ENCODE data around the gene PPP2R5E. TPM values are rescaled to one million over a fixed set of nuclear protein-coding genes. Genes with fewer than 3 reads are reported as not detected.

Gene PPP2R5E
- total RNA-seq, 2 experiments from 2014 or later = 30.0 to 32.5 TPM

DNA sequence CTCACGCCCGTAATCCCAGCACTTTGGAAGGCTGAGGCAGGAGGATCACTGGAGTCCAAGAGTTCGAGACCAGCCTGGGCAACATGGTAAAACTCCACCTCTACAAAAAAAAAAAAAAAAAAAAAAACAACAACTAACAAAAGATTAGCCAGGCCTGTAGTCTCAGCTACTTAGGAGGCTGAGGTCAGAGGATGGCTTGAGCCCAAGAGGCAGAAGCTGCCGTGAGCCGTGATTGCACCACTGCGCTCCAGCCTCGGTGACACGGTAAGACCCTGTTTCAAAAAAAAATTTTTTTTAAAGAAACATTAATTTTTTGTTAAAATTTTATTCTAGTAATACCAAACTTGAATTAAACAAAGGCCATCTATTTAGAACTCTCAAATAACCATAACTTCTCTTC, 77.8 kb downstream of the PPP2R5E start:
- peaks cover 35% of the 10 kb centered on the region for H3K4me1 Mint-ChIP-seq (ENCODE audit: low read depth)
- H3K36me3 Mint-ChIP-seq (ENCODE audit: low read depth) = peaks cover 6% of the 10 kb centered on the region
- H3K9me3 Mint-ChIP-seq = no peaks in the 10 kb centered on the region
- no peak overlapping the region for H3K4me3 Mint-ChIP-seq
- no peak overlapping the region for H3K27ac Mint-ChIP-seq
- CTCF ChIA-PET = no interaction called here
- intact Hi-C loops (cut with micrococcal nuclease) = no loop called here
- no peaks in the 10 kb centered on the region for H3K27me3 Mint-ChIP-seq (ENCODE audit: low read depth)
- no peak for DNase-seq

DNA sequence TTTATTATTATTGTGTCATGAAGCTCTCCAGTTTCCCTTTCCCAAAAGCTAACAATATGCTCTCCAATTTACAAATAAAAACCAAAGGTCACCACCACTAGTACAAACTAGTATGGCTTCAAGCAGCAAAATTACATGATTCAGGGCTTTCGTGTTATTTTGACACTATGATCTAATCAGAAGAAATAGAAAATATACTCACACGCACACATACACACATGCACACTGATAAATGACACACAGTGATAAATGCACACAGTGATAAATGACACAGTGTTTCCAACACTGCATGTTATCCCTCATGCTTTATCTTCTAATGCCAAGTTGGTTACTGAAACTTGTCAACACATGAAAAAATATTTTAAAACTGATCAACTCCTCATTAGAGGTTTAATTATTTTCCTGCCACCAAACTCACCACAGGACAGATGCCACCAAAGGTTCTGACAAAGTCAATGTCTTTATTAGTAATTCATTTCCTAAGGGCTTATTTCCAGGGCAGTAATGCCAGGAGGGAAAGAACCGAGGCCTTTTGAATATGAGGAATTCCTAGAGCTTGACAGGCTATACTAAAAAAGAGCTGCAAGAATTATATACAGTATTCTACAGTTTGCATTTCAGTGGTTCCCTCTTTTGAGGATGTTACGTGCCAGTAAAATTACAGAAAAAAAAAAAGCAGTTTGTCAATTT, 82.4 kb downstream of the PPP2R5E start:
- H3K27me3 Mint-ChIP-seq (ENCODE audit: low read depth) = no peaks in the 10 kb centered on the region
- H3K36me3 Mint-ChIP-seq (ENCODE audit: low read depth) = peaks cover 8% of the 10 kb centered on the region
- CTCF ChIA-PET = no interaction called here
- no peak overlapping the region for H3K4me3 Mint-ChIP-seq
- H3K9me3 Mint-ChIP-seq = no peaks in the 10 kb centered on the region
- DNase-seq = no peak
- intact Hi-C loops (cut with micrococcal nuclease) = no loop called here
- no peak overlapping the region for H3K27ac Mint-ChIP-seq
- H3K4me1 Mint-ChIP-seq (ENCODE audit: low read depth) = peaks cover 8% of the 10 kb centered on the region

DNA sequence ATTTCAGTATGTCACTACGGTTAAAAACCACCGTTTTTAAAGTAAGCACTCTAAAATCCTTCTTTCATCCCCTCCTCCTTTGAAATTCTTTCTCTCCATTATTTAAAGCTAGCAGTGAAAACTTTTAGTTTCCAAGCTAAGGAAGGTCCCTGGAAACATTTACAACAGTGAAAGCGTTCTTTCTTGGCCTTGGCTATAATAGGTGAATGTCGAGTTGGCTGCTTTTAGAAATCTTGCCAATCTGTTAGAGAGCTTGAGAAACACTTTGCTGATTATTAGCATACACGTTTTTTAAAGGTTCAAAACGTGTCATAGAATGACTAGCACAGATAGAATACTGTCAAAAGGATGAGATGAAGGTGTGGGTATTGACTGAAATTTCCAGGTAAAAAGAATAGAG, 83.4 kb downstream of the PPP2R5E start:
- CTCF ChIA-PET = interaction anchor here (1.1 kb wide), 1 partner anchor 18 kb away, joined by 4 read pairs; no protein-coding TSS in a partner anchor
- Mint-ChIP-seq H3K4me1 (ENCODE audit: low read depth) (peaks cover 8% of the 10 kb centered on the region), H3K27me3 (ENCODE audit: low read depth) (no peaks in the 10 kb centered on the region), H3K27ac (no peak overlapping the region), H3K9me3 (no peaks in the 10 kb centered on the region), H3K36me3 (ENCODE audit: low read depth) (peaks cover 8% of the 10 kb centered on the region), H3K4me3 (no peak overlapping the region)
- DNase-seq = no peak
- intact Hi-C loops (cut with micrococcal nuclease) = no loop called here

DNA sequence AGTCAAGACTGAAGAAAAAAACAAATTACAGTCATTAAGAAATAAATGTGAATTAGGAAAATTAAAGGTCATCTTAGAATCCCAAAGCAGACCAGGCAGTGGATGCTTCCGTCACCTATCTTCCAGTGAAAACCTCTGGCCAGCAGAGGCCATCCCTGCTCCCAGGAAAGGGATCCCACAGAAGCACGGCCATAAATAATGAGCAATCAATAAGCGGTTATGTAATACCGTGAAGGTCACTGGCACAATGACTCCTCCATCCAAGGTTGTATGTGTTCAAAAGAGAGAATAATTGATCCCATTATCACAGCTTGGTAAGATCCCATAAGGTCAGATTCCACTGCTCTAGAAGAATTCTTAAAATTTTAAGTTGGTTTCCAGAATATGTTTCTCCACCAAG, 85.7 kb downstream of the PPP2R5E start:
- DNase-seq = no peak
- no peaks in the 10 kb centered on the region for H3K9me3 Mint-ChIP-seq
- H3K4me1 Mint-ChIP-seq (ENCODE audit: low read depth) = peaks cover 10% of the 10 kb centered on the region
- no peak overlapping the region for H3K27ac Mint-ChIP-seq
- H3K4me3 Mint-ChIP-seq = no peak overlapping the region
- CTCF ChIA-PET = no interaction called here
- intact Hi-C loops (cut with micrococcal nuclease) = no loop called here
- peaks cover 12% of the 10 kb centered on the region for H3K36me3 Mint-ChIP-seq (ENCODE audit: low read depth)
- no peaks in the 10 kb centered on the region for H3K27me3 Mint-ChIP-seq (ENCODE audit: low read depth)

DNA sequence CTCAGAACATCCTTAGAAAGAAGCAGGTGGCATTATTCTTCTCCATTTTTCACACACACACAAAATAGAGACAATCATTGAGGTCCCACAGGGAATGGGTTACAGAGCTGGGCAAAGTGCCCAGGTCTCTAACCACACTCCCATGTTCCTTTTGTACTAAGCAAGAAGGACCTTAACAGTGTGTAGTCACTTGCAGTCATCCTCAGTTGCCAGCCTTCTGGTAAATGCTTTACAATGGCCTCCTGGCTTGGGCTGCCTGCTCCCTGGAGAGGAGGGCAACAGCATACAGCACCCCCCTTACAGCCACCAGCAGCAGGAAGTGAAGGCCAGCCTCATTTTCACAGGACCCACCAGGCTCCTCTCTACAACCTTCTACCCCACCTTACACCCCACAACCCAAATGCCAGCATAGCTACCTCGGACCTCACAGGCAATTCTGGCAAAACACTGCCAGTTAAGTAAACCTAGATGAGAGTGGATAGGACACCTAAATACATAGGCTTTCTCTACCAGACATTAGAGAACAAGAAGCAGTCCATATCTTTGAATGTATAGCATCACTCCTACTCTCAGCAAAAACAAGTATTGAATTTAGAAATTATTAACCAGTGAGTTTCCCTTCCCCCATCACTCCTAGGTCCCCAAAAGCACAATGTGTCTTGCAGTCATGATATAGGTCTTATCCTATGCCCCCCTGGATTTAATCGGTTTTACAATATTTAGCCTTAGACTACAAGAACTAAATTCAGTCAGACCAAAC, 88.1 kb downstream of the PPP2R5E start:
- peaks cover 21% of the 10 kb centered on the region for H3K36me3 Mint-ChIP-seq (ENCODE audit: low read depth)
- no peak overlapping the region for H3K4me3 Mint-ChIP-seq
- no peak overlapping the region for H3K27ac Mint-ChIP-seq
- H3K4me1 Mint-ChIP-seq (ENCODE audit: low read depth) = peaks cover 9% of the 10 kb centered on the region
- CTCF ChIA-PET = no interaction called here
- DNase-seq = no peak
- H3K9me3 Mint-ChIP-seq = no peaks in the 10 kb centered on the region
- H3K27me3 Mint-ChIP-seq (ENCODE audit: low read depth) = no peaks in the 10 kb centered on the region
- intact Hi-C loops (cut with micrococcal nuclease) = no loop called here

DNA sequence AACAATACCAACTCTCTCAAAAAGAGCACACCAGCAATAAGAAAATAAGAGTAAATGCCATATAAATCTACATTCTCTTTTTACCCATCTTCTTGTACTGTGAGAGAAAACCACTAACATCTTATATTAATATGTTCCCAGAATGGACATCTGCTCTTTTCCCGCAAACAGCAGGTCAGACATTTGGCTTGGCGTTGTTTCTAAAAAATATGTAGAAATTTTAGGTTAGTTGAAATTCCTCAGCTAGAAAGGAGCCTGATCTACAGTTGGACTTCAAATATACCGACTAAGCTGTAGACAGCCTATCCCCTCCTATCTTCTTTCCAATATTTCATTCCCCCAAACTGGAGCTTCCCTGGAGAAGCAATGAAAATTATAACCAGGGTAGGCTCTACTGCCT, 88.7 kb downstream of the PPP2R5E start:
- CTCF ChIA-PET = interaction anchor here (0.7 kb wide), 1 partner anchor 1692 kb away, joined by 4 read pairs; the partner anchor contains the start of gene SNAPC1
- peaks cover 21% of the 10 kb centered on the region for H3K36me3 Mint-ChIP-seq (ENCODE audit: low read depth)
- intact Hi-C loops (cut with micrococcal nuclease) = no loop called here
- peaks cover 9% of the 10 kb centered on the region for H3K4me1 Mint-ChIP-seq (ENCODE audit: low read depth)
- no peak overlapping the region for H3K4me3 Mint-ChIP-seq
- DNase-seq = no peak
- no peak overlapping the region for H3K27ac Mint-ChIP-seq
- H3K9me3 Mint-ChIP-seq = no peaks in the 10 kb centered on the region
- H3K27me3 Mint-ChIP-seq (ENCODE audit: low read depth) = no peaks in the 10 kb centered on the region

DNA sequence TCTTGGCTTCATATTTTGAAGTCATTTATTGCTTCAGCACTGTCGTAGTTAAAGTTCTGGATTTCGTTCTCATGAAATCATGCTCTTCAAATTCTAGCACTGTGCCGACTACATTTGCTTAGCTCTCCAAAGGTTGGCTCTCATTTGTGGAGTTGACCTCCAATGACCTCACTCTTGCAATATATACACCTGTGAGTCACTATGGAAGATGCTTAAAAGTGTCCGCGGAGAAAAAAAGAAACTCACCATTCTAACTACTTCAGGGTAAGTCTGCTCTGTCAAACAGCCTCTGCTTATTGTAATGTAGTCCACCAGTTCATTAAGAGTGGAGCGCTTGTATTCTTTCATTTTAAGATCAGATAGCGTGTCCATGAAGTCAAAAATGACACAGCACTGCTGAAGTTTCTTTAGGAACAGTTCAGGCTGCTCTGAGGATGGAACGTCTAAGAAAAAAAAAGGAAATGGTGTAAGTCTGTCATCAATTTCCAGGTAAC, 89.7 kb downstream of the PPP2R5E start:
- peaks cover 11% of the 10 kb centered on the region for H3K4me1 Mint-ChIP-seq (ENCODE audit: low read depth)
- no peak overlapping the region for H3K27ac Mint-ChIP-seq
- intact Hi-C loops (cut with micrococcal nuclease) = no loop called here
- no peak for DNase-seq
- peaks cover 21% of the 10 kb centered on the region for H3K36me3 Mint-ChIP-seq (ENCODE audit: low read depth)
- H3K27me3 Mint-ChIP-seq (ENCODE audit: low read depth) = no peaks in the 10 kb centered on the region
- no peak overlapping the region for H3K4me3 Mint-ChIP-seq
- H3K9me3 Mint-ChIP-seq = no peaks in the 10 kb centered on the region
- CTCF ChIA-PET = interaction anchor here (0.5 to 0.7 kb wide), 3 partner anchors 62 to 1691 kb away, joined by 3 to 4 read pairs (median 3); partner anchors contain the start of gene SNAPC1

DNA sequence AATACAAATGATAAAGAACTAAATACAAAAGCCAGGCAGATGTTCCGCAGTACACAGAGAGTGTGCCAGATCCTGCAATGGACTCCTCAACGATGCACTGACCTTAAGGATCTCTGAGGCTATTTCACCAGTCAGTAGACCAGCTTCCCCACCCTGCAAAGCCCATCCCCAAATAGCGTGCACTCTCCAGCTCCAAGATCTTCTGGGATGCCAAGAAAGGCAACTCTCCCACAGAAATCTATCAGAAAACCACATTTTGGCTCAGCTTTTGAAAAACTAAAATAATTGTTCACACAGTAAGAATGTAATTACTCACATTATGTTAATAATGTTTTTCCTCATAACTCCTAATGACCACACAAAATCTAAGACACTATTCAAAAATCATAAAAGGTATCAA, 90.4 kb downstream of the PPP2R5E start:
- peaks cover 19% of the 10 kb centered on the region for H3K36me3 Mint-ChIP-seq (ENCODE audit: low read depth)
- H3K4me1 Mint-ChIP-seq (ENCODE audit: low read depth) = peaks cover 9% of the 10 kb centered on the region
- CTCF ChIA-PET = interaction anchor here (0.6 kb wide), 1 partner anchor 272 kb away, joined by 3 read pairs; no protein-coding TSS in a partner anchor
- no peak for DNase-seq
- H3K9me3 Mint-ChIP-seq = no peaks in the 10 kb centered on the region
- intact Hi-C loops (cut with micrococcal nuclease) = no loop called here
- H3K27me3 Mint-ChIP-seq (ENCODE audit: low read depth) = no peaks in the 10 kb centered on the region
- H3K27ac Mint-ChIP-seq = no peak overlapping the region
- no peak overlapping the region for H3K4me3 Mint-ChIP-seq

DNA sequence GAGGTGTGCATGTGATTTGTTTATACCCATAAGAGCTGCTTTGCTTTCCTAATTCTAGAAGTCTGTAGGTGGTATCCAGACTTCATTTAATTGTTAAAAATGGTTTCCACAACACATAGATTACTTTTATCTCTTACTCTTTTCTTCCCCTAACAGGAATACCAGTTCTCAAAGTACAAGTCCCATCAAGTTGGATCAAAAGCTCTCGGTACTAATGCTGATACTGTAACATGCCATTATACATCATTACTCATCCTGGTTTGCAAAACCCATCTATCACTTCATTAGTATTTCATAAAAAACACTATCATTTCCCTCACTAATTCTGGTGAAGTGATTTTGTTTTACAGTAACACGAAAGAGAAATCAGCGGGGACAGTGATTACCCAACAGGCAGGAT, 94.3 kb downstream of the PPP2R5E start:
- Mint-ChIP-seq H3K27ac (no peak overlapping the region), H3K4me3 (no peak overlapping the region), H3K9me3 (no peaks in the 10 kb centered on the region), H3K4me1 (ENCODE audit: low read depth) (peaks cover 11% of the 10 kb centered on the region), H3K27me3 (ENCODE audit: low read depth) (no peaks in the 10 kb centered on the region), H3K36me3 (ENCODE audit: low read depth) (peaks cover 23% of the 10 kb centered on the region)
- CTCF ChIA-PET = no interaction called here
- DNase-seq = no peak
- intact Hi-C loops (cut with micrococcal nuclease) = no loop called here

DNA sequence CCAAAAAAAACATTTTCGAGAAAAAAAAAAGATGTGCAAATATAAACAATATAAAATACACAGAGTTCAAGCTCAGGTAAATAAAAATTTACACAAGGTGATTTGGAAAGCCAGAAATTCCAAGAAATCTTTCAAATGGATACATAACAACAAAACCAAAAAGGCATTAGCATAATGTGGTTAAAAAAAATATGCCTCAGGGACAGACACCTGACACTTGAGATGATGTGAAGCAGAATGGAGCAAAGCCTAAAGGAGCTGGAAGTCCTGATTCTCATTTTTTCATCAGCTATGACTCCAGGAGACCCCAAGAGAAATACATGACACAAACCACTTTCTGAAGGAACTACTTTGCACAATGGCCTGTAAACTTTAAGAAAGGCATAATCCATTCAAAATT, 98.6 kb downstream of the PPP2R5E start:
- Mint-ChIP-seq H3K27me3 (ENCODE audit: low read depth) (no peaks in the 10 kb centered on the region), H3K9me3 (no peaks in the 10 kb centered on the region), H3K27ac (no peak overlapping the region), H3K4me1 (ENCODE audit: low read depth) (peaks cover 24% of the 10 kb centered on the region), H3K36me3 (ENCODE audit: low read depth) (peaks cover 8% of the 10 kb centered on the region), H3K4me3 (no peak overlapping the region)
- CTCF ChIA-PET = interaction anchor here (0.7 kb wide), 2 partner anchors 29 to 448 kb away, joined by 3 to 5 read pairs; no protein-coding TSS in a partner anchor
- no peak for DNase-seq
- intact Hi-C loops (cut with micrococcal nuclease) = no loop called here

DNA sequence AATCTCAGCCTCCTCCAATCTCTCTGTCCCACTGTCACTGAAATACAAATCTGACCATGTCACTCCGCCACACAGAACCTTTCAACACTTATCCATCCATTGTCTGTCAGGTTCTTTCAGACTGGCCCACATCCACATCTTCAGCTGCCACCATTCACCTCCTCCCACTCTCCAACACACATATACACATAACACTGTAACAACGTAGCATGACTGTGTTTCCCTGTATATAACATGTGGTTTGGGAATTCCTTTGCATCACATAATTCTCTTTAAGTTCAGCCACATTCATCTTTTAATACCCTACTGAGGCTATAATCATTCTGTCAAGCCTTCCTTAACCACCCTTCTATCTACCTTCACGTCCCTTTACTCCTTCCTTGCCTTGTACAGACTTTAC, 99.2 kb downstream of the PPP2R5E start:
- no peak overlapping the region for H3K27ac Mint-ChIP-seq
- DNase-seq = no peak
- peaks cover 8% of the 10 kb centered on the region for H3K36me3 Mint-ChIP-seq (ENCODE audit: low read depth)
- H3K4me1 Mint-ChIP-seq (ENCODE audit: low read depth) = peaks cover 26% of the 10 kb centered on the region
- intact Hi-C loops (cut with micrococcal nuclease) = no loop called here
- CTCF ChIA-PET = interaction anchor here (0.7 kb wide), 1 partner anchor 29 kb away, joined by 3 read pairs; no protein-coding TSS in a partner anchor
- no peaks in the 10 kb centered on the region for H3K27me3 Mint-ChIP-seq (ENCODE audit: low read depth)
- H3K9me3 Mint-ChIP-seq = no peaks in the 10 kb centered on the region
- H3K4me3 Mint-ChIP-seq = no peak overlapping the region

DNA sequence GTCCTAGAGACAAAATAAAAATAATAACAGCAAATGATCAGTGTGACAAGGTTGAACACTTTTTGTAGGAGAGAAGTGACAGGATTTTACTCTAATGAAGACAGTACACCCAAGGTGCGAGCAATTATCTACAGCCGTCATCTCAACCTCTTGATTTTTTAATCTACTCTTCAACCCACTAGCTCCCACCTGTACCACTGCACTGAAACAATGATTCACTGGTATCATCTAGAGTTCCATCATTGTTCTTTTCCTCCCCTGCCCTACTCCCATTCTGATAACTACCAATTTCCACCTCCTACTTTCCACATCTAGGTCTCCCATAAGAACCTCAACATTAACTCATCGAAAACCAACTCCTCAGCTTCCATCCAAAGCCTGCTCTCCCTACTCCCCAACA, 99.8 kb downstream of the PPP2R5E start:
- H3K4me3 Mint-ChIP-seq = no peak overlapping the region
- no peaks in the 10 kb centered on the region for H3K27me3 Mint-ChIP-seq (ENCODE audit: low read depth)
- peaks cover 29% of the 10 kb centered on the region for H3K4me1 Mint-ChIP-seq (ENCODE audit: low read depth)
- CTCF ChIA-PET = no interaction called here
- H3K27ac Mint-ChIP-seq = no peak overlapping the region
- intact Hi-C loops (cut with micrococcal nuclease) = no loop called here
- H3K9me3 Mint-ChIP-seq = no peaks in the 10 kb centered on the region
- DNase-seq = no peak
- H3K36me3 Mint-ChIP-seq (ENCODE audit: low read depth) = peaks cover 8% of the 10 kb centered on the region

Data from activated naive CD4-positive, alpha-beta T cell treated with anti-CD3 and anti-CD28 coated beads for 36 hours (primary cell).